Fibroblast of the conjunctiva (primary cell): ENCODE results near the gene CDC42EP1.

Source experiments
- DNase-seq: peaks from one replicate; pipeline ENCODE4 v3.0.0-alpha.2; 2010; ENCODE audit warnings: low read depth

The CDC42EP1 gene

GRCh38 chr22:37616201-37617083 is 56.2 kb downstream of the CDC42EP1 start:
- no peak for DNase-seq

GRCh38 chr22:37617431-37617830 is 57.2 kb downstream of the CDC42EP1 start:
- DNase-seq, result no peak

DNA sequence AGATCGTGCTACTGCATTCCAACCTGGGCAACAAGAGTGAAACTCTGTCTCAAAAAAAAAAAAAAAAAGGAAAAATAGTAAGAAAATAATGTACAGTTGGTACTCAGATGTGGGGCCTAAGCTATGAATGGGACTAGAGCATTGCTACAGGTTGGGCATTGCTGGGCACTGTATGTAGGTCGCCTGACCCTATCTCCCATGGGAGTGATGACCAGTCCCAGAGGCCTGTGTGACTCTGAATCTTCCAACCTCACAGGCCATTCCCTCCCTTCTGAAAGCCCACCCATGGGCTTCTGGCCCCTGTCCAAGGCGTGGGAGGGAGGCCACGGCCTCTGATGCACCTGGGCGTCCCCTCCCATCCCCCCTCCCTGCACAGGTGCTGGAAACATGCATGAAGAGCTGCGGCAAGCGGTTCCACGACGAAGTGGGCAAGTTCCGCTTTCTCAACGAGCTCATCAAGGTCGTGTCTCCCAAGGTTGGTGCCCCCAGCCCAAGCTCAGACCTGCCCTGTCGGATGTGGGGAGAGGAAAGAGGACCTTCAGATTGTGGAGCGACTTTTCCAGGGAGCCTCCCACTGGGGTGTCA is 57.9 kb downstream of the CDC42EP1 start:
- DNase-seq, result no peak

- DNase-seq, result no peak
Measured at GRCh38 chr22:37618674-37619073, 58.4 kb downstream of the CDC42EP1 start.
